Activated effector memory CD4-positive, alpha-beta T cell treated with Interleukin-2 at 50 U/mL for 16 hours (primary cell): ENCODE results near the gene GPC5.

Experiments
- DNase-seq: peaks from one replicate; pipeline ENCODE4 v3.0.0-alpha.2; 2020

Gene GPC5

GRCh38 chr13:92074658-92075057, 676.2 kb downstream of the GPC5 start:
- no peak for DNase-seq

- no peak for DNase-seq
Observed at GRCh38 chr13:92097337-92097903, 699.0 kb downstream of the GPC5 start.

GRCh38 chr13:92101801-92102200, 703.4 kb downstream of the GPC5 start:
- DNase-seq, result no peak

- no peak for DNase-seq
Observed at GRCh38 chr13:92103689-92104153, 705.3 kb downstream of the GPC5 start.

GRCh38 chr13:92122186-92122853, 723.9 kb downstream of the GPC5 start:
- DNase-seq, result no peak

GRCh38 chr13:92126399-92126798, 728.0 kb downstream of the GPC5 start:
- no peak for DNase-seq

GRCh38 chr13:92135509-92135908, 737.1 kb downstream of the GPC5 start:
- DNase-seq, result no peak

GRCh38 chr13:92136449-92137155, 738.2 kb downstream of the GPC5 start:
- DNase-seq, result no peak

- DNase-seq, result no peak
Observed at GRCh38 chr13:92137520-92137919, 739.1 kb downstream of the GPC5 start.

GRCh38 chr13:92143766-92144165, 745.3 kb downstream of the GPC5 start:
- DNase-seq, result no peak

GRCh38 chr13:92150606-92151005, 752.2 kb downstream of the GPC5 start:
- DNase-seq, result no peak

- DNase-seq, result no peak
Observed at GRCh38 chr13:92158346-92158745, 759.9 kb downstream of the GPC5 start.

GRCh38 chr13:92164822-92165221, 766.4 kb downstream of the GPC5 start:
- DNase-seq, result no peak

GRCh38 chr13:92172191-92172590, 773.8 kb downstream of the GPC5 start:
- no peak for DNase-seq

- DNase-seq, result no peak
Observed at GRCh38 chr13:92173254-92173653, 774.8 kb downstream of the GPC5 start.

- DNase-seq, result no peak
Observed at GRCh38 chr13:92175330-92175729, 776.9 kb downstream of the GPC5 start.

- no peak for DNase-seq
Observed at GRCh38 chr13:92177966-92178365, 779.5 kb downstream of the GPC5 start.

- DNase-seq, result no peak
Observed at GRCh38 chr13:92179223-92179622, 780.8 kb downstream of the GPC5 start.

- no peak for DNase-seq
Observed at GRCh38 chr13:92187378-92187989, 789.1 kb downstream of the GPC5 start.

GRCh38 chr13:92188574-92188973, 790.2 kb downstream of the GPC5 start:
- DNase-seq, result no peak

GRCh38 chr13:92196591-92197256, 798.3 kb downstream of the GPC5 start:
- no peak for DNase-seq

GRCh38 chr13:92197669-92198068, 799.2 kb downstream of the GPC5 start:
- no peak for DNase-seq

- DNase-seq, result no peak
Observed at GRCh38 chr13:92218615-92219014, 820.2 kb downstream of the GPC5 start.
